ENCODE results near the gene UFD1. TPM values are rescaled to one million over a fixed set of nuclear protein-coding genes. Genes with fewer than 3 reads are reported as not detected.

The UFD1 gene
- total and polyA plus RNA-seq, 9 of the 15 experiments (the other 6 are each of a cell fraction or from before 2014, with no cell fraction given) = 238 to 645 (median 363) TPM

- TF ChIP-seq UBTF (IDR thresholded peaks at IDR 0.05; ENCODE audit: borderline replicate concordance in 1 of 2, low read depth in 2 of 2, low read length in 2 of 2) = no peak
- no peak for TF ChIP-seq ATF3 (IDR thresholded peaks at IDR 0.05)
- no peak for TF ChIP-seq ATF3 (CRISPR knock-in tag; conservative IDR thresholded peaks at IDR 0.05)
- no peak for TF ChIP-seq ZNF253 (CRISPR knock-in tag; conservative IDR thresholded peaks at IDR 0.05)
- TF ChIP-seq PKNOX1 (IDR thresholded peaks at IDR 0.05) = peak; percentile 84
- peak; percentile 20 to 26; a peak in 1 of 4 replicates for TF ChIP-seq NRF1 (conservative IDR thresholded peaks at IDR 0.05 in 1 of 2, IDR thresholded peaks at IDR 0.05 in 1 of 2)
- peak; percentile 55 for TF ChIP-seq POLR2B (IDR thresholded peaks at IDR 0.05; ENCODE audit: low read depth, partially characterized antibody)
- 0 out of 2 replicates have a peak, but pooled peaks have one; percentile 17 for TF ChIP-seq ZNF830 (CRISPR knock-in tag; IDR thresholded peaks at IDR 0.05)
- TF ChIP-seq GMEB1 (CRISPR knock-in tag; IDR thresholded peaks at IDR 0.05) = peak; percentile 44
- no peak for TF ChIP-seq CEBPB (tag; IDR thresholded peaks at IDR 0.05)
- TF ChIP-seq ZNF197 (CRISPR knock-in tag; IDR thresholded peaks at IDR 0.05; ENCODE audit: low read depth) = no peak
- TF ChIP-seq TEAD1 (CRISPR knock-in tag; IDR thresholded peaks at IDR 0.05) = peak in 1 of 2 experiments; percentile 72; a peak in 2 of 4 replicates
- TF ChIP-seq MAX (CRISPR knock-in tag; IDR thresholded peaks at IDR 0.05) = no peak
- 0 out of 2 replicates have a peak, but pooled peaks have one; percentile 15 for TF ChIP-seq ZNF766 (CRISPR knock-in tag; conservative IDR thresholded peaks at IDR 0.05)
- TF ChIP-seq SRSF3 (IDR thresholded peaks at IDR 0.05; ENCODE audit: insufficient read depth, low read length) = no peak
- TF ChIP-seq TAF1 (IDR thresholded peaks at IDR 0.05; ENCODE audit: control insufficient read depth, extremely low read depth, insufficient read depth, low read length, severe bottlenecking) = no peak
These were observed 18.3 kb upstream of the UFD1 start (continued) for GRCh38 chr22:19497245-19497644.
